CD14-positive monocyte (primary cell): ENCODE measurements around the gene EPN1. TPM values are rescaled to one million over a fixed set of nuclear protein-coding genes. Genes with fewer than 3 reads are reported as not detected.

ENCODE experiments used
- DNase-seq, 3 donors: peaks; one replicate each; pipeline ENCODE4 v3.0.0-alpha.2; 2011 to 2022
- H2AFZ ChIP-seq: 2 replicates; pipeline ENCODE4 v1.6.0; 2012; ENCODE audit warnings: mild to moderate bottlenecking, low read depth, low read length, inconsistent platforms; ENCODE audit not compliant: insufficient read depth, poor library complexity, severe bottlenecking
- H3K27ac ChIP-seq, 2 donors: 1 replicate in 1 of 2; 2 replicates in 1 of 2; pipeline ENCODE4 v1.5.1; 2012 to 2013; ENCODE audit warnings: low read length in 2 of 2, control low read depth in 1 of 2, inconsistent platforms in 1 of 2, low read depth in 1 of 2, mild to moderate bottlenecking in 1 of 2
- H3K27me3 ChIP-seq, 2 donors: one replicate each; pipeline versions ENCODE4 v1.6.0 to v1.6.1; 2011 to 2013; ENCODE audit warnings: low read length in 2 of 2; ENCODE audit not compliant: control insufficient read depth in 2 of 2, insufficient read depth in 2 of 2
- H3K36me3 ChIP-seq, 2 donors: replicated peaks in 1 of 2; 1 replicate in 1 of 2; 2 replicates in 1 of 2; pipeline versions ENCODE4 v1.5.1 to v1.6.1; 2012 to 2013; ENCODE audit warnings: low read length in 2 of 2, control low read depth in 1 of 2, inconsistent platforms in 1 of 2, mild to moderate bottlenecking in 1 of 2; ENCODE audit not compliant: insufficient read depth in 2 of 2, control insufficient read depth in 1 of 2
- H3K4me1 ChIP-seq, 2 donors: 1 replicate in 1 of 2; 2 replicates in 1 of 2; pipeline versions ENCODE4 v1.5.1 to v1.6.1; 2012 to 2013; ENCODE audit warnings: low read length in 2 of 2, control low read depth in 1 of 2, inconsistent platforms in 1 of 2, mild to moderate bottlenecking in 1 of 2, moderate library complexity in 1 of 2; ENCODE audit not compliant: insufficient read depth in 2 of 2, control insufficient read depth in 1 of 2
- H3K4me2 ChIP-seq: replicated peaks from 2 replicates; pipeline ENCODE3; 2012; ENCODE audit warnings: low read length, moderate library complexity, mild to moderate bottlenecking; ENCODE audit not compliant: poor library complexity, severe bottlenecking; ENCODE audit errors: extremely low read depth
- H3K4me3 ChIP-seq, 3 experiments: fragments of 200-600 bp in 1 of 3; sonication (generic) in 1 of 3; replicated peaks in 1 of 3; 1 replicate in 2 of 3; 2 replicates in 1 of 3; pipeline ENCODE4 v1.5.1; 2011 to 2013; ENCODE audit warnings: low read length in 3 of 3, mild to moderate bottlenecking in 3 of 3, control low read depth in 2 of 3, low read depth in 2 of 3, inconsistent platforms in 1 of 3, moderate library complexity in 1 of 3
- H3K79me2 ChIP-seq: 2 replicates; pipeline ENCODE4 v1.6.0; 2012; ENCODE audit warnings: mild to moderate bottlenecking, control low read depth, inconsistent platforms, low read length, moderate library complexity; ENCODE audit not compliant: insufficient read depth
- H3K9ac ChIP-seq: 2 replicates; pipeline ENCODE4 v1.6.0; 2017; ENCODE audit warnings: low read length, mild to moderate bottlenecking; ENCODE audit not compliant: insufficient read depth, poor library complexity, severe bottlenecking
- H3K9me3 ChIP-seq, 2 donors: replicated peaks in 1 of 2; 1 replicate in 1 of 2; 2 replicates in 1 of 2; pipeline versions ENCODE4 v1.5.1 to v1.6.1; 2012 to 2013; ENCODE audit warnings: low read length in 2 of 2, control low read depth in 1 of 2; ENCODE audit not compliant: control insufficient read depth in 1 of 2, insufficient read depth in 1 of 2
- H4K20me1 ChIP-seq: 2 replicates; pipeline ENCODE4 v1.6.0; 2012; ENCODE audit warnings: mild to moderate bottlenecking, low read length, control low read depth, moderate library complexity; ENCODE audit not compliant: insufficient read depth
- H3K27ac Mint-ChIP-seq, 7 donors: one replicate each; pipeline ENCODE4 v1.8.0; 2020; ENCODE audit warnings: mild to moderate bottlenecking in 7 of 7, mixed read lengths in 7 of 7, moderate library complexity in 6 of 7, inconsistent platforms in 2 of 7
- H3K27me3 Mint-ChIP-seq, 3 donors: one replicate each; pipeline ENCODE4 v1.8.0; 2021 to 2022; ENCODE audit warnings: low read depth in 3 of 3, mild to moderate bottlenecking in 3 of 3, mixed read lengths in 3 of 3, moderate library complexity in 3 of 3, inconsistent platforms in 1 of 3
- H3K36me3 Mint-ChIP-seq, 2 donors: one replicate each; pipeline ENCODE4 v1.8.0; 2020; ENCODE audit warnings: mixed read lengths in 2 of 2, inconsistent platforms in 1 of 2, mild to moderate bottlenecking in 1 of 2
- H3K4me1 Mint-ChIP-seq: one replicate; pipeline ENCODE4 v1.8.0; 2020; ENCODE audit warnings: mild to moderate bottlenecking, mixed read lengths
- H3K4me3 Mint-ChIP-seq, 2 donors: one replicate each; pipeline ENCODE4 v1.8.0; 2020; ENCODE audit warnings: mild to moderate bottlenecking in 2 of 2, mixed read lengths in 2 of 2, moderate library complexity in 1 of 2
- H3K9me3 Mint-ChIP-seq, 7 donors: one replicate each; pipeline ENCODE4 v1.8.0; 2020 to 2022; ENCODE audit warnings: mixed read lengths in 7 of 7, mild to moderate bottlenecking in 6 of 7, moderate library complexity in 6 of 7, inconsistent platforms in 2 of 7
- CTCF ChIP-seq: fragments of 200-600 bp; IDR thresholded peaks from one replicate; pipeline ENCODE4 v1.8.0; 2022; ENCODE audit warnings: antibody characterized with exemption, mild to moderate bottlenecking
- WGBS: methylation state at CpG from one replicate; pipeline ENCODE4 v1.1.5; 2013; ENCODE audit warnings: missing lambda C conversion rate; ENCODE audit not compliant: insufficient coverage; 5-methylcytosine and 5-hydroxymethylcytosine counted together
- intact Hi-C, 2 donors: fragments of 100-400 bp; cut with micrococcal nuclease; formaldehyde crosslinking; loops; one replicate each; pipeline versions ENCODE4 v1.15.0 to v1.15.1; 2023
- polyA plus RNA-seq, 3 donors: library from polyadenylated mRNA; depleted of rRNA in 1 of 3; unstranded in 2 of 3; stranded (reverse) in 1 of 3; fragments of 300-500 nt in 2 of 3; fragments of >200 nt in 1 of 3; fragmentation: Illumina TruSeq in 2 of 3; gene quantifications; 1 replicate in 2 of 3; 2 replicates in 1 of 3; pipeline ENCODE4 v1.2.3, GENCODE V29; 2012 to 2021

EPN1 gene
- polyA plus RNA-seq, 3 donors: 18.7 to 75.2 (median 19.2) TPM

- Histone ChIP-seq H3K27me3 (no peaks in the 10 kb centered on the region), H3K9ac (no peak overlapping the region), H4K20me1 (peaks cover 60% of the 10 kb centered on the region), H3K27ac (no peak overlapping the region), H3K36me3 (peaks cover 79 to 98% of the 10 kb centered on the region in 2 donors), H3K4me2 (no peak overlapping the region), H3K4me1 (no peaks in the 10 kb centered on the region), H3K79me2 (no peaks in the 10 kb centered on the region), H3K4me3 (no peak overlapping the region), H2AFZ (no peak overlapping the region), H3K9me3 (no peaks in the 10 kb centered on the region)
- Mint-ChIP-seq H3K27ac (peak overlapping the region in 1 of 7 donors; percentile 42), H3K4me3 (no peak overlapping the region), H3K36me3 (peaks cover 69 to 94% of the 10 kb centered on the region in 2 donors), H3K4me1 (no peaks in the 10 kb centered on the region), H3K9me3 (peaks cover 0 to 2% (median 0%) of the 10 kb centered on the region in 7 donors), H3K27me3 (no peaks in the 10 kb centered on the region)
- WGBS: 93% methylated on average over 22 of the region's 37 CpGs
- no peak for DNase-seq
- intact Hi-C loops: no loop called here
- no peak for TF ChIP-seq CTCF
Measured at GRCh38 chr19:55694656-55695491, 19.8 kb downstream of the EPN1 start.

GRCh38 chr19:55695511-55696290, 20.7 kb downstream of the EPN1 start:
- WGBS: 98% methylated on average over 11 of the region's 23 CpGs
- H3K27me3 ChIP-seq: no peaks in the 10 kb centered on the region
- H3K36me3 ChIP-seq: peaks cover 78 to 95% of the 10 kb centered on the region in 2 donors
- H3K4me3 ChIP-seq: no peak overlapping the region
- no peak overlapping the region for H2AFZ ChIP-seq
- Mint-ChIP-seq H3K4me3 (no peak overlapping the region), H3K4me1 (no peaks in the 10 kb centered on the region), H3K9me3 (peaks cover 0 to 3% (median 0%) of the 10 kb centered on the region in 7 donors), H3K27me3 (no peaks in the 10 kb centered on the region), H3K27ac (peak overlapping the region in 2 of 7 donors; percentile 42 to 56), H3K36me3 (peaks cover 71 to 94% of the 10 kb centered on the region in 2 donors)
- H4K20me1 ChIP-seq: peaks cover 52% of the 10 kb centered on the region
- DNase-seq: no peak
- TF ChIP-seq CTCF: no peak
- intact Hi-C loops: no loop called here
- H3K4me1 ChIP-seq: no peaks in the 10 kb centered on the region
- no peaks in the 10 kb centered on the region for H3K79me2 ChIP-seq
- H3K9me3 ChIP-seq: no peaks in the 10 kb centered on the region
- no peak overlapping the region for H3K4me2 ChIP-seq
- no peak overlapping the region for H3K27ac ChIP-seq
- no peak overlapping the region for H3K9ac ChIP-seq
